HS-5 (cell line): ENCODE measurements around the gene TBC1D24.

Source experiments
- DNase-seq: peaks from one replicate; pipeline ENCODE4 v3.0.0-alpha.2; 2012; ENCODE audit warnings: low read depth

The TBC1D24 gene

DNA sequence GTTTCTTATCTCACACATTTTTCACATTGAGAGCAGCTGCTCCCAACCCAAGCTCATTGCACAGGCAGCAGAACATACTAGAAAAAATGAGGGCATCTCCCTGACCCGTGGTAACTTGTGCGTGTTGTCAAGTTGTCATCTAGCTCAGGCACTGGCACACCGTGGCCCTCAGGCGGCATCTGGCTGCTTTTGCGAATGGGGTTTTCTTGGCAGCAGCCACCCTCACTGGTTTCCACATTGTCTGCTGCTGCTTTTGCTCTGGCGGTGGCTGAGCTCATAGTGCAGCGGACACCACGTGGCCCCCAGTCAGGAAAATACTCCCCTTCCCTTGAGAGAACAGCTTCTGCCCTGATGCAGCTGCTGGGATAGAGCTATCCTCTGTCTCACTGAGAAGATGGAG lies 24.4 kb upstream of the TBC1D24 start:
- DNase-seq = no peak

DNA sequence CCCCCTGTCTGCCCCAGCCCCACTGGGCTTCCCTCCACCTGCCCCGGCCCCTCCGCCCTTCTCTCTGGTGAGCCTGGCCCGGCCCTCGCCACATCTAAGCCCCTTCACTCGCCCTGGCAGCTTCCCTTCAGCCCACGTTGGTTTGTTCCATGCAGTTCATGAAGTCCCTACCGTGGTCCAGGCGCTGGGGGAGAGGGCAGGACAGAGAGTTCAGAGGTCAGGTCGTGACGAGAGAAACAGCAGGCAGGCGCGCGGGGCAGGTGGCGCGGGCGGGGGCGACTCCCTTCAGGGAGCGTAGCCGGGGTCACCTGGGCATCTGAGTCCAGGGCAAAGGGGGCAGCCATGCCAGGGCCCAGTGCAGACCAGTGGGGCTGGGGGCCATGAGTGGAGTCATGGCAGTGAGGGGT lies 23.9 kb upstream of the TBC1D24 start:
- no peak for DNase-seq

DNA sequence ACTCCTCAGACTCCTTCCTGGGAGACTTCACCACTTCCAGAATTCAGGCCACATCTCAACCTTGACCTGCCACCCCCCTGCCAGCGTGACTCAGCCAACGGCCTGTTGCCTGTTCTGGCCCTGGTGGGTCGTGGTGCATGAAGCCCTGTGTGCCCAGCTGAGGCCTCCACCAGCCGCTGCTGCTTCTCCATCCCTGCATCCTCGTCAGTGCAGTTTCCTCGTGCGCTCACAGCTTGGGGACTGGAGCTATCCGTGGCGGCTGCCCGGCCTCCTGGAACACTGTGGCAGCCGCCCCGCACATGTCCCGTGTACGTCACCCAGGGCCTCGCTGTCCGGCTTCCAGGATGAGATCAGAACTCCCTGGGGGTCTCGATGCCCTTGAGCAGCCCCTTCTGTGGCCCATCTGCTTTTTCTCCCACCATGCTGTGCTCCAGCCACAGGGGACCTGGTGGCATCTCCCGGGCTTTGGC lies 23.0 kb upstream of the TBC1D24 start:
- DNase-seq = no peak

DNA sequence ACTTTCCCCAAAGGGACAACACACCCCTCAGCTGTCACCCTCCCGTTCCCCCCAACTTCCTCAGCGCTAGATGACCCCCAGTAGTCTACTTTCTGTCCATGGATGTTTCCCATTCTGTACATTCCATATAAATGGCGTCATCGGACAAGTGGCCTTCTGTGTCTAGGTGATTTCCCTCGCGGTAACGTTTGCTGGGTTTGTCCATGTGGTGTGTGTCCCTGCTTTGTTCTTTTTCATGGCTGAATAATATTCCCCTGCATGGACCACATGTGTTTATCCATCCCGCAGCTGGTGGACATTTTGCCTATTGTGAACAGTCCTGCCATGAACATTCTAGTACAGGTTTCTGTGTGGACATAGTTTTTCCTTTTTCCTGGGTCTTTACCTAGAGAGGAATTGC lies 22.3 kb upstream of the TBC1D24 start:
- DNase-seq = no peak

DNA sequence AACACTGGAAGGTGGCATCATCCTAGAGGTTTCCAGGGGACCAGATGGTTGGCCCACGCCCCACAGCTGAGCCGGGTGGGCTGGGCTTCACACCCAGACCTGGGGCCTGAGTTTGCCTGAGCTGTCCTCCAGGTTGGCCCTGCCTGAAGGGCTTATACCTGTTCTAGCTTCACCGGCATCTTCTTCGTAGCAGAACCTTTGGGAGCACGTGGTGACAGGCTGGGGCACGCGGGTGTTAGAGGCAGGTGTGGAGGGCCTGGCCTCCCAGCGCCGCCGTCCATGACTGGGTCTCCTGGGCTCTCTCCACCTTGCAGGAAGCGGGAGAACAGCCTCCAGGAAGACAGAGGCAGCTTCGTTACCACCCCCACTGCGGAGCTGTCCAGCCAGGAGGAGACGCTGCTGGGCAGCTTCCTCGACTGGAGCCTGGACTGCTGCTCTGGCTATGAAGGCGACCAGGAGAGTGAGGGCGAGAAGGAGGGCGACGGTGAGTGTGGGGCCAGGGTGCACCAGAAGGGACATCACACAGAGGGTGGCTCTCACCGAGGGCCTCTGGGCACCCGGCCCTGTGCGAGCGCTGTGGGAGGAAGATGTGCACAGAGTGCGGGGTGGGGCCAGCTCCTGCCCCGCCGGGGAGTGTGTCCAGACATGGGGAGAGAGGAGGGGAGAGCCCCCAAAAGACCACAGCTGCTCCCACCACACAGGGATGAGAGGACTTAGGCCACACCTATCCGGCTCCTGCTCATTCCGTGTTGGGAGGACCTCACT lies 19.7 kb upstream of the TBC1D24 start:
- DNase-seq = no peak

- DNase-seq = no peak
Measured at GRCh38 chr16:2456551-2457153, 18.3 kb upstream of the TBC1D24 start.

DNA sequence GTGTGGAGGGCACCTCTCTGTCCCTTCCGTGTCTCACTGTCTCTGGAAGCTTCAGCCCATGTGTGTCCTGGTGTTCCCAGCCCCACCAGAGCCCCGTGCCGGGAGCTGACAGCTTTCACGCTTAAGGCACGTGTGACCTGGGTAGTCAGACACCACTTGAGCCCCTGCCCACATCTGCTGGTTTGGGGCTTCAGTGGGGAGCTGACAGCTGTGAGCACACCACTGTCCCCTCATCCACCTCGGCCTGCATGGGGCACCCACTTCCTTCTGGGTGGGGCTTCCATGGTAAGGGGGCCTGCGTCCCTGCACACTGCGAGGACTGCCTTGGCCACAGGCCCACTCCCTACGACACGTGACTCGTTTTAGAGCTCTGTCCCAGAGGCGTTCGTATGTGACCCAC lies 17.7 kb upstream of the TBC1D24 start:
- no peak for DNase-seq

GRCh38 chr16:2457946-2458345 lies 17.0 kb upstream of the TBC1D24 start:
- no peak for DNase-seq

DNA sequence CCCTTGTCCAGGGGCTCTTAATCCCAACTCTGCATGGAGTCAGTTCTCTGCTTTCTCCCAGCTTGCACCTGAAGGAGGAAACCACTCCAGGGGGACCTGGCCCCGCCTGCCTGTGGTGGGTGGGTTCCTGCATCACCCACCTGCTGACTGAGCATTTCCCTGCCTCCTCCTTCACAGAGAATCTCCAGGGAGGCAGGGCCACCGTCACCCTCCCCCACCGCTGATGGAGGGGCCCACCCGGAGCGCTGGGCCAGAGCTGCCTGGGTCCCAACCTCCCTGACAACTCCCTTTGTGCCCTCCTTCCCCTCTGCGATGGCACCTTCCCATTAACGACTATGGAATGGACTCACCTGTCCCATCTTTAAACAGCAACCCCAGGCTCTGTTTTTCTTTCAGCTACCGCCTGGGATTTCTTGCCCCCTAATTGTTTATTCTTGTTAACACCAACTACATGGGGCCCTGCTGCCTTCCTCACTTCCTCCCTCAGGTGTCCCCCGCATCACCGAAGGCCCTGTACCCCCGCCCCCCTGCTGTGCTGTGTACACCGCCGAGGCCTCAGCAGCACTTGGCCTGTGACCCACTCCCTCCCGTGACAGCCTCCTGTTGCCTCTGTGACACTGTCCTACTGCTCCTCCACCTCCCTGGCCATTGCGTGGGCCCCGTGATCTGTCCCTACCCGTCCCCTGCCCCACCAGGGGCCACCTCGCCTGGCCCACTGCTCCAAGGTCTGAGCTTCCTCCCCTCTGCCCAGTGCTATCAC lies 15.9 kb upstream of the TBC1D24 start:
- no peak for DNase-seq

- peak; percentile 69 for DNase-seq
Measured at GRCh38 chr16:2459647-2460390, 15.1 kb upstream of the TBC1D24 start, which contains the start of gene TEDC2. TEDC2 (plus strand) TSS chr16:2460109; CDS start chr16:2460145, 36 bp downstream.

DNA sequence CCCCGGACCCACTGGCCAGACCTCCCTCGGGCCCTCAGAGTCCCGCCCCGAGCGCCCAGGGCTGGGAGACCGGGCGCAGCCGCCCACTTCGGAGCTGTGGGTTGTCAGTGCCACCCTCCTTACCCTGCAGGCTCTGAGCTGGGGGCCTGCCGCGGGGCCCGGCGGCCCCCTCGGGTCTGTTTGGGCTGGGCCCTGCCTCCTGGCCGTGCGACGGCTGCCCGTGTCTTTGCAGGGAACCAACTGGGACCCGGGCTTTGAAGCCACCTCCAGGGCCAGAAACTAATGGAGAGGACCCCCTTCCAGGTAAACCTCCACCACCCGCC lies 14.6 kb upstream of the TBC1D24 start:
- no peak for DNase-seq

- DNase-seq = no peak
Measured at GRCh38 chr16:2460916-2461315, 14.0 kb upstream of the TBC1D24 start.

DNA sequence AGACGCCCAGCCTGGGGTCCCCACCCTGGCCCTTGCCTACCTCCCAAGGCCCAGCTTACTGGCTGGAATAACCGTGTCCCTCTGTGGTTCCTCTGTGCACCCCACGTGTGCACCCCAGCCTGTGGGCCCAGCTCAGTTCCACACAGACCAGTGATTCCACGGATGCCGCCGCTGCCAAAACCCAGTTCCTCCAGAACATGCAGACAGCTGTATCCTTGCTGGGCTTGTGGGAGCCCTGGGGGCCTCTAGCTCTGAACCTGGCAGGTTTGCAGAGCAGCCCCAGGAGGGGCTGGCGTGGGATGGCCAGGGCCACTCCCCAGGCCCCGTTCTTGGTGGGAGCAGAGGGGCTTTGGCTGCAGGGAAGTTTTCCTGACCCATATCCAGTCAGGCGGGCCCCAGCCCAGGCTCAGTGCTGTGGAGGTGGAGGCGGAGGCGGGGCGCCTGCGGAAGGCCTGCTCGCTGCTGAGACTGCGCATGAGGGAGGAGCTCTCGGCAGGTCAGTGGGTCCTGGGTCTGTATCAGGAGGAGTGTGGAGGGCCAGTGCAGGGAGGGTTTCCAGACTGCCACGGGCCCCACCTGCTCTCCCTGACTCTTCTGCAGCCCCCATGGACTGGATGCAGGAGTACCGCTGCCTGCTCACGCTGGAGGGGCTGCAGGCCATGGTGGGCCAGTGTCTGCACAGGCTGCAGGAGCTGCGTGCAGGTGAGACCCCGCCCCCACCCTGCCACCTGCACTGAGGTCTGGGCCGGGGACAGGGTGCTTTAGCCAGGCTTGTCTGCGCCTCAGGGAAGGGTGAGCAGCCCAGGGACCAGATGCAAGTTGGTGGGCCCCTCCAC lies 12.7 kb upstream of the TBC1D24 start:
- DNase-seq = no peak

- DNase-seq = no peak
Measured at GRCh38 chr16:2464333-2464732, 10.6 kb upstream of the TBC1D24 start.

- no peak for DNase-seq
Measured at GRCh38 chr16:2465653-2466415, 9.1 kb upstream of the TBC1D24 start.

DNA sequence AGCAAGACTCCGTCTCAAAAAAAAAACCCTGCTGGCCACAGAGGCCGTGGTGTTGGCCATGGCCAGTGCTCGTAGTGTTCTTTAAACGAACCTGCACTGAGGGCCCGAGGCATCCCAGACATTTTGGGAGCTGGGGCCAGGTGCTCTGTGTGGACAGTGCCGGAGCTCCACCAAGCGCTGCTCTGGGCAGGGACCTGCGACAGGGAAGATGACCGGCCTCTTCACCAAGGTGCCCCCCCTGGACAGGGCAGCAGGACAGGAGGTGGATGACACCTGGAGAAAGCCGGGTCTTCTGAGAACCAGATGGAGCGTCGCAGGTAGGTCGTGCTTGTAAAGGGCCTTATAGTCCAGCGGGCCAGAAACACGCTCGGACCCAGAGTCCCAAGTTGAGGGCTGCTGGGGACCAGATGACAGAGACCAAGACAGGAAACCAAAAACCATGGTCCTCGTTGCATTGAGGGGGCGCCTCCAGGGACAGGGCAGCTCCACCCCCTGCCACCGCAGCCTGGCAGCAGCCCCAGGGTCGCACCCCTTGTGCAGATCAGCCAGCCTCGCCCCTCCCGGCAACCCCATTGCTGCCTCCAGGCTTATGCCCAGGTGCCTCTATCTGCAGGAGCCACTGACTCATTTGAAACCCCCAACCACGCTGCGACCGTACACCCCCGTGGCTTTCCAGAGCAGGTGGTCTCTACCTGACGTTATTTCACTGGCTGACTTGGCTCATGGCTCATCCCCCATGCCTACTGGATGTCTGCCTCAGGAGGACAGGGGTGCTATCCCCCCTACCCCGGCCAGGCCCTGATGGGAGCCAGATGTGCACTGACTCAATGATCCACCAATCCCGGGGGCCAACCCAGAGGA lies 8.0 kb upstream of the TBC1D24 start:
- no peak for DNase-seq

DNA sequence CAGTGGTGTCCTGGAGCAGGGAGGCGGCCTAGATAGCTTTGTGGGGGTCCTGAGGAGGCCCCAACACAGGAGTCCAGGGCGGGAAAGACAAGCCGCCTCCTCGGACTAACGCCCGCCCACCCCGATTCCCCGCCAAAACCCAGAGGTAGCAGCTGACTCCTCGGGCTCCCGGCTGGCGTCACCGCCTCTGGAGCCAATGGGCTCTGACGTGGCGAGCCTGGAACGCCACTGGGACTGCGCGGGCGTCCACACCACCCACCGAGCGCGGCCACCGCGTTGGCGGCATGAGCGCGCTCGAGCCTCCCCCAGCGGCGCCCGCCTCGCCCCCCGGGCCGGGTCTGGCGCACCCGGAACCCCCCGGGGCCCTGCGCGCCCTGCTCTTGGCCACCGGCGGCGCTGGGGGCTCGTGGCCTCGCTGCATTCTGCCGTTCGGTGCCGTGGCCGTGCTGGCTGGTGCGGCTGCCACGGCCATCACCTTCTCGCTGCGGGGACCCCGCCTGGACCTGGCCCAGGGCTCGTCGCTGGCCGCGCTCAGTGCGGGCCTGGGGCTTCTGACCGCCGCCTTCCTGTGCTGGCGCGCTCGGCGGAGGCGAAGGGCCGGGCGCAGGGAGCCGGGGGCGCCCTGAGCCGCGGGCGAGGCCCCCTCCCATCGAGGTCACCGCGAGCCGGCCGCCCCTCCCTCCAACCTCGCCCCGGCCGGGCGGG lies 7.2 kb upstream of the TBC1D24 start:
- DNase-seq = peak; percentile 40

- no peak for DNase-seq
Measured at GRCh38 chr16:2468233-2468724, 6.6 kb upstream of the TBC1D24 start.
